ENCODE measurements around the gene UBE2L5.

Gene UBE2L5

DNA sequence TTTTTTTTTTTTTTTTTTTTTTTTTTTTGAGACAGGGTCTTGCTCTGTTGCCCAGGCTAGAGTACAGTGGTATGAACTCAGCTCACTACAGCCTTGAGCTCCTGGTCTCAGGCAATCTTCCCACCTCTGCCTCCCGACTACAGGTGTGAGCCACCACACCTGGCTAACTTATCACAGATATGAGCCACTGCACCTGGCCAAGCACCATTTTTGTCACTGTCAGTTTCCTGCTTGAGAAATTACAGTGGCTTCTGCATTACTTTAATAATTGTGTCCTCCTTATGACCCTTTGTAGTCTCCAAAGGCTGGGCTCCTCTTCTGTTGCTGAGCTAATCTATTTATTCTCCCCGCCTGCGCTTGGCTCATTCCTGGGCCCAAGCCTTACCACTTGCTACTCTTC, 16.0 kb downstream of the UBE2L5 start:
- POLR2A ChIA-PET = no interaction called here
- no peak overlapping the region for H3K27ac ChIP-seq (ENCODE audit: extremely low read depth, low read depth, low read length)
- no peak overlapping the region for H3K4me3 ChIP-seq (ENCODE audit: low read depth, low read length)
- H3K9me3 ChIP-seq (ENCODE audit: control insufficient read depth, insufficient read depth, low read depth, low read length) = no peaks in the 10 kb centered on the region
- CTCF ChIA-PET = no interaction called here
- H3K36me3 ChIP-seq (ENCODE audit: control insufficient read depth in 2 of 2, insufficient read depth in 1 of 2, low read length in 2 of 2) = no peaks in the 10 kb centered on the region
- TF ChIP-seq, protein P1, sequence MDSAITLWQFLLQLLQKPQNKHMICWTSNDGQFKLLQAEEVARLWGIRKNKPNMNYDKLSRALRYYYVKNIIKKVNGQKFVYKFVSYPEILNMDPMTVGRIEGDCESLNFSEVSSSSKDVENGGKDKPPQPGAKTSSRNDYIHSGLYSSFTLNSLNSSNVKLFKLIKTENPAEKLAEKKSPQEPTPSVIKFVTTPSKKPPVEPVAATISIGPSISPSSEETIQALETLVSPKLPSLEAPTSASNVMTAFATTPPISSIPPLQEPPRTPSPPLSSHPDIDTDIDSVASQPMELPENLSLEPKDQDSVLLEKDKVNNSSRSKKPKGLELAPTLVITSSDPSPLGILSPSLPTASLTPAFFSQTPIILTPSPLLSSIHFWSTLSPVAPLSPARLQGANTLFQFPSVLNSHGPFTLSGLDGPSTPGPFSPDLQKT (IDR thresholded peaks at IDR 0.05; ENCODE audit: borderline replicate concordance, low read depth, low read length) = no peak
- TF ChIP-seq ZNF16 (tag by site-specific recombination; IDR thresholded peaks at IDR 0.05; ENCODE audit: low read depth) (no peak), ZNF169 (tag by site-specific recombination; IDR thresholded peaks at IDR 0.05) (no peak), ZNF311 (tag by site-specific recombination; IDR thresholded peaks at IDR 0.05; ENCODE audit: borderline replicate concordance) (no peak), ZNF239 (tag by site-specific recombination; IDR thresholded peaks at IDR 0.05) (no peak), SP7 (tag by site-specific recombination; IDR thresholded peaks at IDR 0.05) (no peak), ZNF302 (tag by site-specific recombination; IDR thresholded peaks at IDR 0.05; ENCODE audit: low read depth) (no peak), KLF7 (tag by site-specific recombination; IDR thresholded peaks at IDR 0.05; ENCODE audit: borderline replicate concordance) (no peak), ZNF350 (tag by site-specific recombination; IDR thresholded peaks at IDR 0.05) (no peak), ZNF174 (tag by site-specific recombination; IDR thresholded peaks at IDR 0.05) (no peak)
- TF ChIP-seq, protein P2, sequence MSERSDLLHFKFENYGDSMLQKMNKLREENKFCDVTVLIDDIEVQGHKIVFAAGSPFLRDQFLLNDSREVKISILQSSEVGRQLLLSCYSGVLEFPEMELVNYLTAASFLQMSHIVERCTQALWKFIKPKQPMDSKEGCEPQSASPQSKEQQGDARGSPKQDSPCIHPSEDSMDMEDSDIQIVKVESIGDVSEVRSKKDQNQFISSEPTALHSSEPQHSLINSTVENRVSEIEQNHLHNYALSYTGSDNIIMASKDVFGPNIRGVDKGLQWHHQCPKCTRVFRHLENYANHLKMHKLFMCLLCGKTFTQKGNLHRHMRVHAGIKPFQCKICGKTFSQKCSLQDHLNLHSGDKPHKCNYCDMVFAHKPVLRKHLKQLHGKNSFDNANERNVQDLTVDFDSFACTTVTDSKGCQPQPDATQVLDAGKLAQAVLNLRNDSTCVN (tag by site-specific recombination; optimal IDR thresholded peaks at IDR 0.05) = no peak
- TF ChIP-seq, protein P3, sequence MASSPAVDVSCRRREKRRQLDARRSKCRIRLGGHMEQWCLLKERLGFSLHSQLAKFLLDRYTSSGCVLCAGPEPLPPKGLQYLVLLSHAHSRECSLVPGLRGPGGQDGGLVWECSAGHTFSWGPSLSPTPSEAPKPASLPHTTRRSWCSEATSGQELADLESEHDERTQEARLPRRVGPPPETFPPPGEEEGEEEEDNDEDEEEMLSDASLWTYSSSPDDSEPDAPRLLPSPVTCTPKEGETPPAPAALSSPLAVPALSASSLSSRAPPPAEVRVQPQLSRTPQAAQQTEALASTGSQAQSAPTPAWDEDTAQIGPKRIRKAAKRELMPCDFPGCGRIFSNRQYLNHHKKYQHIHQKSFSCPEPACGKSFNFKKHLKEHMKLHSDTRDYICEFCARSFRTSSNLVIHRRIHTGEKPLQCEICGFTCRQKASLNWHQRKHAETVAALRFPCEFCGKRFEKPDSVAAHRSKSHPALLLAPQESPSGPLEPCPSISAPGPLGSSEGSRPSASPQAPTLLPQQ (tag by site-specific recombination; IDR thresholded peaks at IDR 0.05) = no peak
- H3K4me1 ChIP-seq (ENCODE audit: control insufficient read depth, insufficient read depth, low read length) = no peaks in the 10 kb centered on the region

DNA sequence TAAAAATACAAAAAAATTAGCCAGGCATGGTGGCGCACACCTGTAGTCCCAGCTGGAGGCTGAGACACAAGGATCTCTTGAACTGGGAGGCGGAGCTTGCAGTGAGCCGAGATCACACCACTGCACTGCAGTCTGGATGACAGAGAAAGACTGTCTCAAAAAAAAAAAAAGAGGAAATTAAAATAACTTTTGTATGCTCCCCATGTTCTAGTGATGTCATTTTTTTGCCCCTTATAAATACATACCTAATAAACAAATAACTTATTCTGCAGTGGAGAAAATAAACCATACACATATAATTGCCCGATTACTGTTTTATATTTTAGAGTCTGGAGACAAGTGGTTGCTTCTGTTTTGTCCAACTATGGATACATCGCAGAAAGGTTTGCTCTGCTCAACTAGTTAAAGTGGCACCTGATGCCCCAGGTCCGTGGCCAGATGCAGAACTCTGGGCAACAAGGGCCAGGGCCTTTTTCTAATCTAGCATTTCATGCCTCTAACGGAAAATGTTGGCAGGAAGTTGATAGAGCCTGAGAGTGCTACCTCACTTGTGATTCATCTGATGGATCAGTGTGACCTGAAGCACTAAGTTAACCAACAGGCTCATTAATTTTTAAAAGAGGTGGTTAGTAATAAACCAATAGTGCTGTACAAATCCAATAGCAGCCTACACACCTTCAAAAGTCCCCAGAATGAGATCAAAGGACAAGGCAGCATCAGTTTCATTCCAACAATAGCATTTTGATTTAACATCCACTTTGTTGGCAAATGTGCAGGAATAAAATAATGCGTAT, 18.8 kb downstream of the UBE2L5 start:
- no peaks in the 10 kb centered on the region for H3K36me3 ChIP-seq (ENCODE audit: control insufficient read depth in 2 of 2, insufficient read depth in 1 of 2, low read length in 2 of 2)
- H3K27ac ChIP-seq (ENCODE audit: extremely low read depth, low read depth, low read length) = no peak overlapping the region
- no peaks in the 10 kb centered on the region for H3K9me3 ChIP-seq (ENCODE audit: control insufficient read depth, insufficient read depth, low read depth, low read length)
- TF ChIP-seq ZNF473 (tag by site-specific recombination; IDR thresholded peaks at IDR 0.05) = no peak
- TF ChIP-seq ZNF10 (tag by site-specific recombination; IDR thresholded peaks at IDR 0.05) = no peak
- TF ChIP-seq MZF1 (tag by site-specific recombination; IDR thresholded peaks at IDR 0.05; ENCODE audit: borderline replicate concordance) = no peak
- TF ChIP-seq ZBTB17 (tag by site-specific recombination; IDR thresholded peaks at IDR 0.05) = no peak
- TF ChIP-seq ZNF114 (tag by site-specific recombination; IDR thresholded peaks at IDR 0.05) = no peak
- TF ChIP-seq, protein P4, sequence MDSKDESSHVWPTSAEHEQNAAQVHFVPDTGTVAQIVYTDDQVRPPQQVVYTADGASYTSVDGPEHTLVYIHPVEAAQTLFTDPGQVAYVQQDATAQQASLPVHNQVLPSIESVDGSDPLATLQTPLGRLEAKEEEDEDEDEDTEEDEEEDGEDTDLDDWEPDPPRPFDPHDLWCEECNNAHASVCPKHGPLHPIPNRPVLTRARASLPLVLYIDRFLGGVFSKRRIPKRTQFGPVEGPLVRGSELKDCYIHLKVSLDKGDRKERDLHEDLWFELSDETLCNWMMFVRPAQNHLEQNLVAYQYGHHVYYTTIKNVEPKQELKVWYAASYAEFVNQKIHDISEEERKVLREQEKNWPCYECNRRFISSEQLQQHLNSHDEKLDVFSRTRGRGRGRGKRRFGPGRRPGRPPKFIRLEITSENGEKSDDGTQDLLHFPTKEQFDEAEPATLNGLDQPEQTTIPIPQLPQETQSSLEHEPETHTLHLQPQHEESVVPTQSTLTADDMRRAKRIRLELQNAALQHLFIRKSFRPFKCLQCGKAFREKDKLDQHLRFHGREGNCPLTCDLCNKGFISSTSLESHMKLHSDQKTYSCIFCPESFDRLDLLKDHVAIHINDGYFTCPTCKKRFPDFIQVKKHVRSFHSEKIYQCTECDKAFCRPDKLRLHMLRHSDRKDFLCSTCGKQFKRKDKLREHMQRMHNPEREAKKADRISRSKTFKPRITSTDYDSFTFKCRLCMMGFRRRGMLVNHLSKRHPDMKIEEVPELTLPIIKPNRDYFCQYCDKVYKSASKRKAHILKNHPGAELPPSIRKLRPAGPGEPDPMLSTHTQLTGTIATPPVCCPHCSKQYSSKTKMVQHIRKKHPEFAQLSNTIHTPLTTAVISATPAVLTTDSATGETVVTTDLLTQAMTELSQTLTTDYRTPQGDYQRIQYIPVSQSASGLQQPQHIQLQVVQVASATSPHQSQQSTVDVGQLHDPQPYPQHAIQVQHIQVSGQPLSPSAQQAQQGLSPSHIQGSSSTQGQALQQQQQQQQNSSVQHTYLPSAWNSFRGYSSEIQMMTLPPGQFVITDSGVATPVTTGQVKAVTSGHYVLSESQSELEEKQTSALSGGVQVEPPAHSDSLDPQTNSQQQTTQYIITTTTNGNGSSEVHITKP (tag by site-specific recombination; IDR thresholded peaks at IDR 0.05) = no peak
- TF ChIP-seq, protein P5, sequence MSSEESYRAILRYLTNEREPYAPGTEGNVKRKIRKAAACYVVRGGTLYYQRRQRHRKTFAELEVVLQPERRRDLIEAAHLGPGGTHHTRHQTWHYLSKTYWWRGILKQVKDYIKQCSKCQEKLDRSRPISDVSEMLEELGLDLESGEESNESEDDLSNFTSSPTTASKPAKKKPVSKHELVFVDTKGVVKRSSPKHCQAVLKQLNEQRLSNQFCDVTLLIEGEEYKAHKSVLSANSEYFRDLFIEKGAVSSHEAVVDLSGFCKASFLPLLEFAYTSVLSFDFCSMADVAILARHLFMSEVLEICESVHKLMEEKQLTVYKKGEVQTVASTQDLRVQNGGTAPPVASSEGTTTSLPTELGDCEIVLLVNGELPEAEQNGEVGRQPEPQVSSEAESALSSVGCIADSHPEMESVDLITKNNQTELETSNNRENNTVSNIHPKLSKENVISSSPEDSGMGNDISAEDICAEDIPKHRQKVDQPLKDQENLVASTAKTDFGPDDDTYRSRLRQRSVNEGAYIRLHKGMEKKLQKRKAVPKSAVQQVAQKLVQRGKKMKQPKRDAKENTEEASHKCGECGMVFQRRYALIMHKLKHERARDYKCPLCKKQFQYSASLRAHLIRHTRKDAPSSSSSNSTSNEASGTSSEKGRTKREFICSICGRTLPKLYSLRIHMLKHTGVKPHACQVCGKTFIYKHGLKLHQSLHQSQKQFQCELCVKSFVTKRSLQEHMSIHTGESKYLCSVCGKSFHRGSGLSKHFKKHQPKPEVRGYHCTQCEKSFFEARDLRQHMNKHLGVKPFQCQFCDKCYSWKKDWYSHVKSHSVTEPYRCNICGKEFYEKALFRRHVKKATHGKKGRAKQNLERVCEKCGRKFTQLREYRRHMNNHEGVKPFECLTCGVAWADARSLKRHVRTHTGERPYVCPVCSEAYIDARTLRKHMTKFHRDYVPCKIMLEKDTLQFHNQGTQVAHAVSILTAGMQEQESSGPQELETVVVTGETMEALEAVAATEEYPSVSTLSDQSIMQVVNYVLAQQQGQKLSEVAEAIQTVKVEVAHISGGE (tag by site-specific recombination; conservative IDR thresholded peaks at IDR 0.05; ENCODE audit: low read depth) = no peak
- no peak for TF ChIP-seq ZNF404 (tag by site-specific recombination; IDR thresholded peaks at IDR 0.05)
- TF ChIP-seq ZNF221 (tag by site-specific recombination; IDR thresholded peaks at IDR 0.05; ENCODE audit: borderline replicate concordance) = no peak
- no peaks in the 10 kb centered on the region for H3K4me1 ChIP-seq (ENCODE audit: control insufficient read depth, insufficient read depth, low read length)
- ChIA-PET POLR2A (no interaction called here), CTCF (interaction anchor here (0.7 kb wide), 1 partner anchor 134 kb away, joined by 3 read pairs; no protein-coding TSS in a partner anchor)
- no peak overlapping the region for H3K4me3 ChIP-seq (ENCODE audit: low read depth, low read length)
